IMR-90 (cell line): ENCODE data around the gene RB1. TPM values are rescaled to one million over a fixed set of nuclear protein-coding genes. Genes with fewer than 3 reads are reported as not detected.

ENCODE experiments used
- ATAC-seq: fragments of 200-7000 bp; cut with Tn5 transposase; 2 replicates; pipeline ENCODE4 v1.9.1; 2020; ENCODE audit warnings: low read depth, mild to moderate bottlenecking, moderate library complexity
- BruUV-seq: library from RNA; stranded (reverse); fragments of 400-500 nt; replicated peaks from 2 replicates; lab custom pipeline; 2021; lab: Mats Ljungman, UMichigan
- CTCF ChIA-PET: fragments of 300-600 bp; formaldehyde crosslinking; extraction: SDS; loops from one replicate; lab custom pipeline; 2021; ENCODE audit warnings: antibody characterized with exemption; lab: Yijun Ruan, JAX
- POLR2A ChIA-PET: fragments of 300-600 bp; sonication (Branson Sonifier 250); formaldehyde crosslinking; loops from one replicate; lab custom pipeline; 2022; ENCODE audit warnings: antibody characterized with exemption; ENCODE audit not compliant: unreplicated experiment; lab: Charles Lee
- DNase-seq: peaks from one replicate; pipeline ENCODE4 v3.0.0; 2013
- H2AFZ ChIP-seq: replicated peaks from 2 replicates; pipeline ENCODE3; 2013; ENCODE audit warnings: low read length, mild to moderate bottlenecking; ENCODE audit not compliant: poor library complexity
- H2AK5ac ChIP-seq: 2 replicates; pipeline ENCODE4 v1.6.1; 2013; ENCODE audit warnings: low read depth, low read length, inconsistent platforms
- H2AK9ac ChIP-seq: replicated peaks from 2 replicates; pipeline ENCODE3; 2013; ENCODE audit warnings: mild to moderate bottlenecking, low read depth, low read length, moderate library complexity; ENCODE audit not compliant: poor library complexity
- H2BK120ac ChIP-seq: 2 replicates; pipeline ENCODE4 v1.6.1; 2013; ENCODE audit warnings: low read depth, low read length, inconsistent platforms
- H2BK15ac ChIP-seq: 3 replicates; pipeline ENCODE4 v1.6.1; 2013; ENCODE audit warnings: low read depth, low read length, inconsistent platforms
- H2BK20ac ChIP-seq: 2 replicates; pipeline ENCODE4 v1.6.1; 2013; ENCODE audit warnings: low read depth, mild to moderate bottlenecking, inconsistent platforms, low read length, moderate library complexity
- H2BK5ac ChIP-seq: 2 replicates; pipeline ENCODE4 v1.6.1; 2013; ENCODE audit warnings: mild to moderate bottlenecking, low read depth, low read length, inconsistent platforms; ENCODE audit not compliant: poor library complexity, severe bottlenecking
- H3K14ac ChIP-seq: replicated peaks from 2 replicates; pipeline ENCODE4 v1.6.1; 2013; ENCODE audit warnings: low read depth, low read length, inconsistent platforms
- H3K18ac ChIP-seq: 2 replicates; pipeline ENCODE4 v1.6.1; 2013; ENCODE audit warnings: low read depth, low read length, control low read depth
- H3K23ac ChIP-seq: 2 replicates; pipeline ENCODE4 v1.6.1; 2013; ENCODE audit warnings: low read depth, low read length, inconsistent platforms
- H3K27ac ChIP-seq: 2 replicates; pipeline ENCODE4 v1.5.1; 2013; ENCODE audit warnings: mild to moderate bottlenecking, control low read depth, low read length; ENCODE audit not compliant: insufficient read depth
- H3K27me3 ChIP-seq: 2 replicates; pipeline ENCODE4 v1.6.1; 2013; ENCODE audit warnings: low read length; ENCODE audit not compliant: control insufficient read depth, insufficient read depth
- H3K36me3 ChIP-seq: 2 replicates; pipeline ENCODE4 v1.6.1; 2013; ENCODE audit warnings: low read length, mixed read lengths; ENCODE audit not compliant: control insufficient read depth, insufficient read depth
- H3K4ac ChIP-seq: 2 replicates; pipeline ENCODE4 v1.6.1; 2013; ENCODE audit warnings: low read depth, low read length, inconsistent platforms
- H3K4me1 ChIP-seq: 2 replicates; pipeline ENCODE4 v1.6.1; 2013; ENCODE audit warnings: low read length, mixed read lengths; ENCODE audit not compliant: control insufficient read depth, insufficient read depth
- H3K4me2 ChIP-seq: 2 replicates; pipeline ENCODE4 v1.6.1; 2013; ENCODE audit warnings: low read depth, mild to moderate bottlenecking, control low read depth, low read length, moderate library complexity
- H3K4me3 ChIP-seq: 2 replicates; pipeline ENCODE4 v1.5.1; 2013; ENCODE audit warnings: low read depth, mild to moderate bottlenecking, control low read depth, low read length, moderate library complexity; ENCODE audit not compliant: insufficient read depth
- H3K56ac ChIP-seq: 2 replicates; pipeline ENCODE4 v1.6.1; 2013; ENCODE audit warnings: low read length, inconsistent platforms; ENCODE audit not compliant: insufficient read depth; ENCODE audit errors: extremely low read depth
- H3K79me1 ChIP-seq, 2 experiments: 2 replicates each; pipeline ENCODE4 v1.6.1; 2013; ENCODE audit warnings: low read length in 2 of 2, inconsistent platforms in 1 of 2, low read depth in 1 of 2
- H3K9ac ChIP-seq: 2 replicates; pipeline ENCODE4 v1.6.1; 2013; ENCODE audit warnings: low read depth, low read length, control low read depth
- H3K9me1 ChIP-seq: 2 replicates; pipeline ENCODE4 v1.6.1; 2013; ENCODE audit warnings: low read length, inconsistent platforms; ENCODE audit not compliant: insufficient read depth
- H3K9me3 ChIP-seq: 2 replicates; pipeline ENCODE4 v1.6.1; 2013; ENCODE audit warnings: low read length; ENCODE audit not compliant: control insufficient read depth, insufficient read depth
- H4K20me1 ChIP-seq: 2 replicates; pipeline ENCODE4 v1.6.1; 2013; ENCODE audit warnings: low read length, inconsistent platforms; ENCODE audit not compliant: insufficient read depth
- H4K5ac ChIP-seq: 2 replicates; pipeline ENCODE4 v1.6.1; 2013; ENCODE audit warnings: mild to moderate bottlenecking, low read depth, low read length, control low read depth
- H4K8ac ChIP-seq, 2 experiments: 2 replicates each; pipeline ENCODE4 v1.6.1; 2013; ENCODE audit warnings: low read depth in 2 of 2, low read length in 2 of 2, control low read depth in 1 of 2, inconsistent platforms in 1 of 2
- H4K91ac ChIP-seq: 2 replicates; pipeline ENCODE4 v1.6.1; 2013; ENCODE audit warnings: low read depth, low read length, inconsistent platforms; ENCODE audit not compliant: insufficient read depth
- BHLHE40 ChIP-seq: fragments of 150-350 bp; IDR thresholded peaks from 2 replicates; pipeline ENCODE4 v1.6.1; 2016; ENCODE audit warnings: mild to moderate bottlenecking, low read depth, low read length
- CTCF ChIP-seq: conservative IDR thresholded peaks from 2 replicates; pipeline ENCODE4 v1.5.1; 2012; ENCODE audit warnings: mild to moderate bottlenecking, low read depth, low read length, improper control_type of control experiment
- ELK1 ChIP-seq: fragments of 150-350 bp; IDR thresholded peaks from 2 replicates; pipeline ENCODE4 v1.6.1; 2016; ENCODE audit warnings: low read depth, mild to moderate bottlenecking, low read length, moderate library complexity, borderline replicate concordance
- FOS ChIP-seq: fragments of 150-350 bp; IDR thresholded peaks from 2 replicates; pipeline ENCODE4 v1.6.1; 2016; ENCODE audit warnings: low read depth, low read length
- MAFK ChIP-seq: IDR thresholded peaks from 2 replicates; pipeline ENCODE4 v1.6.1; 2012; ENCODE audit warnings: low read depth, low read length, improper control_type of control experiment
- NFE2L2 ChIP-seq: fragments of 150-350 bp; IDR thresholded peaks from 2 replicates; pipeline ENCODE4 v1.6.1; 2016; ENCODE audit warnings: low read depth, mild to moderate bottlenecking, low read length
- RAD21 ChIP-seq: IDR thresholded peaks from 2 replicates; pipeline ENCODE4 v1.6.1; 2012; ENCODE audit warnings: low read length, improper control_type of control experiment
- RCOR1 ChIP-seq: IDR thresholded peaks from 2 replicates; pipeline ENCODE4 v1.6.1; 2012; ENCODE audit warnings: mild to moderate bottlenecking, low read length, improper control_type of control experiment; ENCODE audit not compliant: insufficient replicate concordance
- RFX5 ChIP-seq: IDR thresholded peaks from 2 replicates; pipeline ENCODE4 v1.8.0; 2012; ENCODE audit warnings: low read depth, mild to moderate bottlenecking, low read length, moderate library complexity
- SMC3 ChIP-seq: fragments of 150-350 bp; IDR thresholded peaks from 2 replicates; pipeline ENCODE4 v1.6.1; 2016; ENCODE audit warnings: low read depth, mild to moderate bottlenecking, antibody characterized with exemption, low read length, moderate library complexity
- WGBS, 2 experiments: methylation state at CpG; one replicate each; pipeline versions ENCODE4 v1.1.5 to v1.1.7; 2013; ENCODE audit warnings: missing lambda C conversion rate in 2 of 2; ENCODE audit not compliant: insufficient read length in 1 of 2; ENCODE audit errors: extremely low coverage in 2 of 2; 5-methylcytosine and 5-hydroxymethylcytosine counted together
- dilution Hi-C: fragments of 300-500 bp; cut with HindIII; formaldehyde crosslinking; loops from one replicate; pipeline ENCODE4 v1.14.3; 2018; ENCODE audit warnings: low sequenced_read_pairs; ENCODE audit not compliant: unreplicated experiment
- in situ Hi-C: fragments of 300-500 bp; cut with MboI; formaldehyde crosslinking; loops from 3 replicates; pipeline ENCODE4 v1.14.3; 2019; ENCODE audit warnings: low sequenced_read_pairs, inconsistent platforms, mixed read lengths
- intact Hi-C: fragments of 100-400 bp; cut with micrococcal nuclease; formaldehyde crosslinking; loops from 2 replicates; pipeline ENCODE4 v1.10.0; 2022
- polyA plus RNA-seq, 3 experiments: library from polyadenylated mRNA; depleted of rRNA; stranded (reverse); fragments of >200 nt; gene quantifications; 2 replicates each; pipeline ENCODE4 v1.2.3, GENCODE V29; 2012; ENCODE audit warnings: low replicate concordance in 1 of 3
- total RNA-seq: library from RNA; depleted of rRNA; stranded (reverse); fragments of >200 nt; gene quantifications from 2 replicates; pipeline ENCODE4 v1.2.3, GENCODE V29; 2012
- TF ChIP-seq, protein P1 (sequence below): fragments of 150-350 bp; IDR thresholded peaks from 2 replicates; pipeline ENCODE4 v1.6.1; 2017; ENCODE audit warnings: mild to moderate bottlenecking, antibody characterized with exemption, low read length, low read depth

RB1 gene
- total and polyA plus RNA-seq, 2 of the 4 experiments (the other 2 are of a cell fraction) = 11.4 to 15.4 TPM

DNA sequence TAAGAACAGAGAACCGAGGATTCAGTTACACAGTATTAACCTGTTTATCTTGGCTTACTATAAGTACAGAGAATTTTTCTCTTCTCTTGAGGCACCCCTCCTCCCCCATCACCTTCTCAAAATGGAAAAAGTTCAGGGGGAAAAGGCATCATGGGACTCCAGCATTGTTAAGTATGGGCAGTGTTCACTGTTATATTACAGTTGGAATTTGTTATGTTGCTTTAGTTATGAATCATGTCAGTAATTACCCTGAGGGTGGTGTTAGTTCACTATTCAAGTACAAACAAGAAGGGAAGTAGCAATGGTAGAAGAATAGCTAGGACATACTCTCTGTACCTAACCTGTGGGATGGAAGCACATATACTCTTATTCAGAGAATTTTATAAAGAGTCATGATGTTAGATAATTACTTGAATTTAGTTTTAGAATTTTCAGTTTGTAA, 97.3 kb downstream of the RB1 start:
- Histone ChIP-seq H3K79me1 (peaks cover 3 to 19% of the 10 kb centered on the region in 2 experiments; a peak in 2 of 4 replicates), H3K4ac (no peak overlapping the region), H3K18ac (no peak overlapping the region), H3K23ac (no peak overlapping the region), H4K91ac (no peak overlapping the region), H3K27me3 (no peaks in the 10 kb centered on the region), H3K27ac (peak overlapping the region; percentile 57; the same call in 1 of the 2 replicates), H4K5ac (no peak overlapping the region), H3K4me3 (no peak overlapping the region), H2BK20ac (no peak overlapping the region), H2AFZ (no peak overlapping the region), H3K9ac (no peak overlapping the region), H2AK9ac (no peak overlapping the region), H2AK5ac (no peak overlapping the region), H2BK120ac (no peak overlapping the region), H2BK15ac (no peak overlapping the region), H3K14ac (no peak overlapping the region), H3K9me1 (no peaks in the 10 kb centered on the region), H3K56ac (no peak overlapping the region), H3K4me2 (0 out of 2 replicates have a peak overlapping the region, but pooled peaks have one; percentile 25), H3K4me1 (peaks cover 5% of the 10 kb centered on the region; the same call in 1 of the 2 replicates), H2BK5ac (peak overlapping the region; percentile 78), H3K36me3 (no peaks in the 10 kb centered on the region), H4K8ac (no peak overlapping the region), H4K20me1 (no peaks in the 10 kb centered on the region), H3K9me3 (no peaks in the 10 kb centered on the region)
- ChIA-PET POLR2A (no interaction called here), CTCF (interaction anchor here (0.6 to 0.9 kb wide), 2 partner anchors 17 to 170 kb away, joined by 3 read pairs; no protein-coding TSS in a partner anchor)
- WGBS, 2 experiments = no CpG with 5 or more reads among the region's 1 CpG
- intact Hi-C loops = no loop called here
- DNase-seq (peak; percentile 46), ATAC-seq (peak; percentile 80)
- no TSS peak for BruUV-seq
- in situ Hi-C loops = no loop called here
- no peak for TF ChIP-seq RFX5
- TF ChIP-seq RAD21 = no peak
- no peak for TF ChIP-seq CTCF
- no peak for TF ChIP-seq BHLHE40
- no peak for TF ChIP-seq RCOR1
- TF ChIP-seq, protein P1, sequence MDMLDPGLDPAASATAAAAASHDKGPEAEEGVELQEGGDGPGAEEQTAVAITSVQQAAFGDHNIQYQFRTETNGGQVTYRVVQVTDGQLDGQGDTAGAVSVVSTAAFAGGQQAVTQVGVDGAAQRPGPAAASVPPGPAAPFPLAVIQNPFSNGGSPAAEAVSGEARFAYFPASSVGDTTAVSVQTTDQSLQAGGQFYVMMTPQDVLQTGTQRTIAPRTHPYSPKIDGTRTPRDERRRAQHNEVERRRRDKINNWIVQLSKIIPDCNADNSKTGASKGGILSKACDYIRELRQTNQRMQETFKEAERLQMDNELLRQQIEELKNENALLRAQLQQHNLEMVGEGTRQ = no peak
- no peak for TF ChIP-seq MAFK
- TF ChIP-seq NFE2L2 = no peak
- TF ChIP-seq SMC3 = no peak
- no peak for TF ChIP-seq FOS
- TF ChIP-seq ELK1 = no peak
- dilution Hi-C loops = no loop called here
